BJ (cell line): ENCODE results near the gene PKN3. TPM values are rescaled to one million over a fixed set of nuclear protein-coding genes. Genes with fewer than 3 reads are reported as not detected.

Source experiments
- CTCF ChIA-PET: fragments of 350-600 bp; formaldehyde crosslinking; extraction: SDS; loops from one replicate; lab custom pipeline; 2021; ENCODE audit warnings: antibody characterized with exemption, inconsistent platforms; lab: Yijun Ruan, JAX
- POLR2A ChIA-PET: fragments of 300-600 bp; sonication (Branson Sonifier 250); formaldehyde crosslinking; extraction: SDS; loops from one replicate; lab custom pipeline; 2021; ENCODE audit warnings: antibody characterized with exemption; lab: Charles Lee
- DNase-seq: peaks from one replicate; pipeline ENCODE4 v3.0.0-alpha.2; 2011; ENCODE audit warnings: low read depth
- H3K27me3 ChIP-seq: 2 replicates; pipeline ENCODE4 v1.6.0; 2011; ENCODE audit warnings: low read length; ENCODE audit not compliant: control insufficient read depth, insufficient read depth
- H3K36me3 ChIP-seq: 2 replicates; pipeline ENCODE4 v1.5.1; 2011; ENCODE audit warnings: low read length; ENCODE audit not compliant: control insufficient read depth, insufficient read depth
- H3K4me3 ChIP-seq: 2 replicates; pipeline ENCODE4 v1.5.1; 2011; ENCODE audit warnings: low read depth, mild to moderate bottlenecking, control low read depth, low read length
- polyA plus RNA-seq: library from polyadenylated mRNA; depleted of rRNA; stranded (reverse); fragments of >200 nt; gene quantifications from 2 replicates; pipeline ENCODE4 v1.2.3, GENCODE V29; 2011
- TF ChIP-seq, protein P1 (sequence below): IDR thresholded peaks from 2 replicates; pipeline ENCODE4 v1.5.1; 2011; ENCODE audit warnings: low read depth, mild to moderate bottlenecking, control low read depth, inconsistent platforms, low read length, moderate library complexity; ENCODE audit not compliant: insufficient read depth

PKN3 gene
- polyA plus RNA-seq, 1 experiment, result 3.4 TPM

DNA sequence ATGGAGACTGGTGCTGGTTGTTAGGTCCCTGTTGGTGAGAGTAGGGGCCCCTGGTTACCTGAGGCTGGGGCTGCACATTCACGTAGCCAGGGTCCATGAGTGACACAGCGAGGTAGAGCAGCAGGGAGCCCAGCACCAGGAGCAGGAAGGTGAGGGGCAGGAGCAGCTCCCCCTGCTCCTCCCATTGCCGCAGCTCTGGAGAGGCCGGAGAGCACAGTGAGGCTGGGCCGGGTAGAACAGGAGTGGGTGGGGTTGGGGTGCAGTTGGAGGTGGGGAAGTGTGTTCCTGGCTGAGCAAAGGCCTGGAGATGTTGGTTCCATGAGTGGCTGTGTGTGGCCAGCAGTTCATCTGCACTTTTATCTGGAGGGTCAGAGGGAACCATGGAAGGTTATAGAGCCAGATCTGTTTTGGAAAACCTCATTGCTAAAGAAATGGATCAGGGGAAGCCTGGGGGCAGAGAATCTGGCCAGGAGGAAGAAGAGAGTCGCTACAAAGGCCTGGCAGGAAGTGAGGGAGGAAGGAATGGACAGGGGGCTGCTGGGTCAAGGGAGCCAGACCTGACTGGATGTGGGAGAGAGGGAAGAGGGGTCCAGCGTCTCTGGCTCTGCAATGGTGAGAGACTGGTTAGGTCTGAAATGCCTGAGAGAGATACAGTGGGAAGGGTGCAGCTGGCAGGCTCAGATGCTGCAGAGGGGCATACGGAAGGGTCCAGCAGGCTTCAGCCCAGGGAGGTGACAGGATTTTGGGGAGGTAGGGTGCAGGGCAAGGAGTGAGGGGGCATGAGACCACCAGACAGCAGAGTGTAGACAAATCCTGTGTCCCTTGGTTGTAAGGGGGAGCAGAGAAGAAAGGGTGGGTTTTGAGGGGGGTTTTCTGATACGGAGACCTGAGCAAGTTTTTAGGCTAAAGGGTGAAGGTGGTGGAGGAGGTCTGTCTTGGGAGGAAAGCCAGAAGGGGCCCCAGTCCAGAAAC, 20.4 kb downstream of the PKN3 start:
- Histone ChIP-seq H3K4me3 (no peak overlapping the region), H3K27me3 (no peaks in the 10 kb centered on the region), H3K36me3 (peaks cover 2% of the 10 kb centered on the region; the same call in 1 of the 2 replicates)
- POLR2A ChIA-PET, result no interaction called here
- CTCF ChIA-PET, result interaction anchor here (1.5 to 3.1 kb wide), 2 partner anchors 7 to 21 kb away, joined by 5 to 10 read pairs; partner anchors contain the start of gene PKN3
- TF ChIP-seq, protein P1, sequence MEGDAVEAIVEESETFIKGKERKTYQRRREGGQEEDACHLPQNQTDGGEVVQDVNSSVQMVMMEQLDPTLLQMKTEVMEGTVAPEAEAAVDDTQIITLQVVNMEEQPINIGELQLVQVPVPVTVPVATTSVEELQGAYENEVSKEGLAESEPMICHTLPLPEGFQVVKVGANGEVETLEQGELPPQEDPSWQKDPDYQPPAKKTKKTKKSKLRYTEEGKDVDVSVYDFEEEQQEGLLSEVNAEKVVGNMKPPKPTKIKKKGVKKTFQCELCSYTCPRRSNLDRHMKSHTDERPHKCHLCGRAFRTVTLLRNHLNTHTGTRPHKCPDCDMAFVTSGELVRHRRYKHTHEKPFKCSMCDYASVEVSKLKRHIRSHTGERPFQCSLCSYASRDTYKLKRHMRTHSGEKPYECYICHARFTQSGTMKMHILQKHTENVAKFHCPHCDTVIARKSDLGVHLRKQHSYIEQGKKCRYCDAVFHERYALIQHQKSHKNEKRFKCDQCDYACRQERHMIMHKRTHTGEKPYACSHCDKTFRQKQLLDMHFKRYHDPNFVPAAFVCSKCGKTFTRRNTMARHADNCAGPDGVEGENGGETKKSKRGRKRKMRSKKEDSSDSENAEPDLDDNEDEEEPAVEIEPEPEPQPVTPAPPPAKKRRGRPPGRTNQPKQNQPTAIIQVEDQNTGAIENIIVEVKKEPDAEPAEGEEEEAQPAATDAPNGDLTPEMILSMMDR, result no peak
- DNase-seq, result no peak

DNA sequence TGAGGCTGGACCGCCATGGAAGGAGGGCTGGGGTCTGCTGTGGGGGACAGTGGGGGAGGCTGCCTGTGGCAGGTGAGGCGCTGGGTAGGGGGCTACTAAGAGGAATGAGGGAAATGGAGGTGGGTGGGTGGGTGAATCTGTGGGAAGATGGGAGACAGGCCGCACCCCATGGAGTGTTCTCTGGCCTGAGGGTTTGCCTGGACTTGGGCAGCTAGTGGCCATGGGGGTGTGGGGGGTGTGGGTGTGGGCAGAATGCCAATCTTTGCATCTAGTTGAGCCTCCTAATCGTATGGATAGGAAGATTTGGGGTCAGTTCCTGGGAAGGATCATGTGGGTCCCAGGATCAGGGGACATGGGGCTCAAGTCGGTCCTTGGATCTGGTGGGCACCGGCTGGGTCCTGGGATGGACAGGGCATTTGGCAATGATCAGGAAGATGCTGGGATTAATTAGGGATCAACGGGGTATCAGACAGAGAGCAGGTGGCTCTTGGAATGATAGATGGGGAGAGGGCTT, 21.1 kb downstream of the PKN3 start:
- POLR2A ChIA-PET, result interaction anchor here (0.6 kb wide), 1 partner anchor 106 kb away, joined by 4 read pairs; the partner anchor contains the start of gene SPOUT1
- TF ChIP-seq, protein P1, result no peak
- CTCF ChIA-PET, result interaction anchor here (1.5 to 3.1 kb wide), 4 partner anchors 8 to 95 kb away, joined by 5 to 12 read pairs (median 8); partner anchors contain the start of genes ENDOG and PKN3
- H3K27me3 ChIP-seq, result no peaks in the 10 kb centered on the region
- DNase-seq, result no peak
- H3K4me3 ChIP-seq, result peak overlapping the region; percentile 69
- peaks cover 2% of the 10 kb centered on the region; the same call in 1 of the 2 replicates for H3K36me3 ChIP-seq

DNA sequence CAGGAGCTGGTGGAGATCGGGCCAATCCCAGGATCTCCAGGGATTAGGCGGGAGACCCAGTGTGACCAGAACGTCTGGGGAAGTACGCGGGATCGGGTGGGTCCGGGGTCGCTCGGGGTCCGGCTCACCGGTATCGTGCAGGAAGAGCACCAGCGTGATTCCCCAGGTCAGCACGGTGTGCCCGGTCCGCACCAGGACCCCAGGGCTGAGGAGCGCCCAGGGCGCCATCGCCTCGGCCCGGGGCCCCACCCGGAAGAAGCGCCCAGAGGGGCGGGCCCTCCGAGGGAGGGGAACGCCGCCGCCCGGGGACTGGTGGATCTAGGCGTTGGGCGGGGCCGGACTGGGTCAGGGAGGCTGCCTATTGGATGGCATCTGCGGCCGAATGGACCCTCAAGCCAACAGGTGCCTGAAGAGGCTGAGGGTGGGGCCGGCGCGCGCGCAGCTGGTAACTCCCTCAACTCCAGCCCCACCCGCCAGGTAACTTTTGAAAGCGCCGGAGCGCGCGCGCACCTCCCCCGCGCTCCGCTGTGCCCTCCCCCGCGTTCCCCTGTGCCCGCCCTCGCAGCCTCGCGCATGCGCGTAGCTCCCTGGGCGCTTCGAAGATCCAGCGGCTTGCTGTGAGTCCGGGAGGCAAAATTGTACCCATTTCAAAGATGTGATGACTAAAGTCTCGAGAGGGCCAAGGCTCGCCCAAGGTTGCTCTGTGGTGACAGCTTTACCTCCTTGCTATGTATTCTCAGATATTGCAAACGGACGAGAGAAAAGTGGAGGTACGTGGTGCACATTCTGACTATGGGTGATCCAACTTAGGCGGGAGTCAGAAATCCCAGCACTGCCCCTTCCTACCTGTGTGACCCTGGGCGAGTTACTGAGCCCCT, 21.8 kb downstream of the PKN3 start, which contains the start of gene ZDHHC12:
Gene ZDHHC12, minus strand, starts transcription at position 262 of the 878 bp plus-strand sequence. Its CDS starts 34 bp downstream, at position 228.
- POLR2A ChIA-PET, result interaction anchor here (0.6 kb wide), 3 partner anchors 105 to 474 kb away, joined by 3 to 4 read pairs (median 4); partner anchors contain the start of gene SPOUT1
- TF ChIP-seq, protein P1, result no peak
- DNase-seq, result peak; percentile 63
- peak within 1 kb of the TSS; percentile 69 for H3K4me3 ChIP-seq
- H3K36me3 ChIP-seq, result peaks cover 2% of the 10 kb centered on the region; the same call in 1 of the 2 replicates
- CTCF ChIA-PET, result interaction anchor here (0.6 to 3.1 kb wide), 7 partner anchors 9 to 424 kb away, joined by 4 to 12 read pairs (median 5); partner anchors contain the start of genes ENDOG and PKN3
- H3K27me3 ChIP-seq, result no peaks in the 10 kb centered on the region

DNA sequence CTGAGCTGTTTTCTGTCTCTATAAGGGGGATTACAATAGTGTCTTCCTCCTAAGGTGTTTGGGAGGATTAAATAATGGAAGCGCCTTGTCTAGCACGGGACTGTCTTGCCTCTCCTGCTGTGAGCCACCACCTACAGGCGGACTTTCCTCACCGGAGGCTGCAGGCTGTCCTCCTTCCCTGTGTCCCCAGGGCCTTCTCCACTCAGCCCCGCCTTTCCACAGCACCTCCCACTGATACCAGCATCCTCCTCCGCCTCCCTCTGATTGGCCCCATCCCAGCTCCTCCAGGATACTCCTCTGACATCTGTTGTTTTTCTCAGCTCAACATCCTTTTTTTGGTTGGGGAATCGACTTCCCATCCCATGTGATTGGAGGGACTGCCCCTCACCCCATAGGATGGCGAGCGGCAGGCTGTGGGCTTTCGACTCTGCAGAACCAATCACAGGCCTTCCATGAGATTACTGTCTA, 22.5 kb downstream of the PKN3 start:
- TF ChIP-seq, protein P1, result no peak
- Histone ChIP-seq H3K27me3 (no peaks in the 10 kb centered on the region), H3K36me3 (peaks cover 2% of the 10 kb centered on the region; the same call in 1 of the 2 replicates), H3K4me3 (peak overlapping the region; percentile 69)
- POLR2A ChIA-PET, result interaction anchor here (0.6 kb wide), 2 partner anchors 222 to 475 kb away, joined by 3 to 4 read pairs; no protein-coding TSS in a partner anchor
- CTCF ChIA-PET, result interaction anchor here (0.6 to 2.6 kb wide), 5 partner anchors 8 to 425 kb away, joined by 4 to 12 read pairs (median 5); partner anchors contain the start of gene ENDOG
- no peak for DNase-seq
